SU-DHL-6 (cell line): Measurements from ENCODE around the gene PDLIM4.

Experiments
- H2AFZ ChIP-seq: fragments of 200-600 bp; sonication (generic); 2 replicates; pipeline ENCODE4 v1.6.1; 2014; ENCODE audit warnings: low read depth, mild to moderate bottlenecking, moderate library complexity, mixed read lengths, antibody characterized with exemption, low read length; ENCODE audit not compliant: severe bottlenecking
- H3F3A ChIP-seq: fragments of 200-600 bp; shearing (Covaris generic); 2 replicates; pipeline ENCODE4 v1.6.0; 2016; ENCODE audit warnings: antibody characterized with exemption, mild to moderate bottlenecking; ENCODE audit not compliant: insufficient read depth
- H3K27ac ChIP-seq: fragments of 200-600 bp; sonication (generic); 2 replicates; pipeline ENCODE4 v1.5.1; 2016; ENCODE audit warnings: low read depth, mild to moderate bottlenecking, low read length, moderate library complexity, mixed read lengths
- H3K27me3 ChIP-seq: fragments of 200-600 bp; sonication (generic), shearing (Covaris generic); 2 replicates; pipeline ENCODE4 v1.6.0; 2014; ENCODE audit warnings: mild to moderate bottlenecking, low read length
- H3K36me3 ChIP-seq: fragments of 200-600 bp; sonication (generic); 2 replicates; pipeline ENCODE4 v1.6.1; 2014; ENCODE audit warnings: mild to moderate bottlenecking, low read length, mixed read lengths
- H3K4me2 ChIP-seq: fragments of 300-600, 200-600 bp; shearing (Covaris generic), sonication (generic); 2 replicates; pipeline ENCODE4 v1.6.0; 2014; ENCODE audit warnings: low read length, low read depth, mild to moderate bottlenecking; ENCODE audit not compliant: poor library complexity, severe bottlenecking
- H3K4me3 ChIP-seq: fragments of 200-600 bp; sonication (generic); 2 replicates; pipeline ENCODE4 v1.5.1; 2014; ENCODE audit warnings: antibody characterized with exemption, low read length, mild to moderate bottlenecking, mixed read lengths; ENCODE audit not compliant: insufficient read depth, poor library complexity, severe bottlenecking
- H3K79me2 ChIP-seq: fragments of 200-600 bp; sonication (generic); 2 replicates; pipeline ENCODE4 v1.6.1; 2014; ENCODE audit warnings: mild to moderate bottlenecking, low read length, moderate library complexity; ENCODE audit not compliant: insufficient read depth
- H3K9ac ChIP-seq: fragments of 200-600 bp; sonication (generic); 2 replicates; pipeline ENCODE4 v1.7.0; 2014; ENCODE audit warnings: mild to moderate bottlenecking, low read length
- H3K9me2 ChIP-seq: fragments of 200-600 bp; sonication (generic); replicated peaks from 2 replicates; pipeline ENCODE4 v1.6.1; 2014; ENCODE audit warnings: low read length; ENCODE audit not compliant: insufficient read depth
- H3K9me3 ChIP-seq: fragments of 200-600 bp; sonication (generic); 2 replicates; pipeline ENCODE4 v1.6.1; 2014; ENCODE audit warnings: low read length, mixed read lengths; ENCODE audit not compliant: insufficient read depth
- H4K20me1 ChIP-seq: fragments of 200-600 bp; sonication (generic); 2 replicates; pipeline ENCODE4 v1.6.1; 2014; ENCODE audit warnings: low read depth, mild to moderate bottlenecking, antibody characterized with exemption, low read length, moderate library complexity, mixed read lengths
- CTCF ChIP-seq: fragments of 200-600 bp; sonication (generic); IDR thresholded peaks from one replicate; pipeline ENCODE4 v1.5.1; 2017; ENCODE audit warnings: antibody characterized with exemption, mild to moderate bottlenecking, low read length, moderate library complexity; ENCODE audit not compliant: insufficient read depth, poor library complexity, severe bottlenecking
- EZH2phosphoT487 ChIP-seq: fragments of 200-600 bp; sonication (generic), shearing (Covaris generic); conservative IDR thresholded peaks from 2 replicates; pipeline ENCODE4 v1.6.1; 2018; ENCODE audit warnings: mild to moderate bottlenecking, antibody characterized with exemption, low read length, moderate library complexity, mixed read lengths

Gene PDLIM4

GRCh38 chr5:132293992-132294727, 36.7 kb downstream of the PDLIM4 start, which contains the start of gene SLC22A4:
SLC22A4 (plus strand) TSS chr5:132294394; CDS start chr5:132294617, 223 bp downstream.
- H4K20me1 ChIP-seq: no peaks in the 10 kb centered on the region
- H3K27me3 ChIP-seq: no peaks in the 10 kb centered on the region
- H3K9me3 ChIP-seq: no peaks in the 10 kb centered on the region
- H3K4me2 ChIP-seq: peak within 1 kb of the TSS; percentile 69
- TF ChIP-seq EZH2phosphoT487: no peak
- TF ChIP-seq CTCF: no peak
- H3K79me2 ChIP-seq: no peaks in the 10 kb centered on the region
- no peaks in the 10 kb centered on the region for H3K36me3 ChIP-seq
- peak within 1 kb of the TSS; percentile 55 for H3K9ac ChIP-seq
- no peaks in the 10 kb centered on the region for H3F3A ChIP-seq
- H3K9me2 ChIP-seq: no peaks in the 10 kb centered on the region
- H3K27ac ChIP-seq: no peak within 1 kb of the TSS
- peak within 1 kb of the TSS; percentile 88 for H2AFZ ChIP-seq
- peak within 1 kb of the TSS; percentile 46 for H3K4me3 ChIP-seq

DNA sequence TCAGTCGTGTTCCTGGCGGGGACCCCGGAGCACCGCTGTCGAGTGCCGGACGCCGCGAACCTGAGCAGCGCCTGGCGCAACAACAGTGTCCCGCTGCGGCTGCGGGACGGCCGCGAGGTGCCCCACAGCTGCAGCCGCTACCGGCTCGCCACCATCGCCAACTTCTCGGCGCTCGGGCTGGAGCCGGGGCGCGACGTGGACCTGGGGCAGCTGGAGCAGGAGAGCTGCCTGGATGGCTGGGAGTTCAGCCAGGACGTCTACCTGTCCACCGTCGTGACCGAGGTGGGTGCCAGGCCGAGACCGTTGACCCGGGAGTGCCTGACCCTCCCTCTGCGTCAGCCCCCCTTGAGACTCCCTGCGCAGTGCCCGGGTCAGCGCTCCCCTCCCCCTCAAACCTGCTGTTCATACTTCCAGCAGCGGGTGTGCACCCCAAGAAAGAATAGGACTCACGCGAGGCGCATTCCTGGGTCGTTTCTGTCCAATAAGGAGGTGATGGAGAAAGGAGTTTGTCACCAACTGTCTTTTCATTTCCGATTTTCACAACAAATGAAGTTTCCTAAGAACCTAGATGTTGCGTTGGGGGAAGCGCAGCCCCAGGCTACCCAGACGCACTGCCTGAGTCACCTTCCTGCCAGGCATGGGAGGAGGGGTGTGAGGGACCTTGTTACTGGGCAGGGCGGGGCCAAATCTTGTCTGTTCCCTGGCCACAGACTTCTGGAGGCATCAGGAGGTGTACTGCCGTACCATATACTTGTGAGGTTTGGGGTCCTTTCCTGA, 37.4 kb downstream of the PDLIM4 start:
- Histone ChIP-seq H3K4me3 (peak overlapping the region; percentile 46), H4K20me1 (no peaks in the 10 kb centered on the region), H3K36me3 (no peaks in the 10 kb centered on the region), H3K79me2 (no peaks in the 10 kb centered on the region), H2AFZ (peak overlapping the region; percentile 88), H3K9me2 (no peaks in the 10 kb centered on the region), H3K9me3 (no peaks in the 10 kb centered on the region), H3K9ac (peak overlapping the region; percentile 55; the same call in 1 of the 2 replicates), H3K27ac (no peak overlapping the region), H3K4me2 (peak overlapping the region; percentile 69), H3F3A (no peaks in the 10 kb centered on the region), H3K27me3 (no peaks in the 10 kb centered on the region)
- no peak for TF ChIP-seq CTCF
- no peak for TF ChIP-seq EZH2phosphoT487

DNA sequence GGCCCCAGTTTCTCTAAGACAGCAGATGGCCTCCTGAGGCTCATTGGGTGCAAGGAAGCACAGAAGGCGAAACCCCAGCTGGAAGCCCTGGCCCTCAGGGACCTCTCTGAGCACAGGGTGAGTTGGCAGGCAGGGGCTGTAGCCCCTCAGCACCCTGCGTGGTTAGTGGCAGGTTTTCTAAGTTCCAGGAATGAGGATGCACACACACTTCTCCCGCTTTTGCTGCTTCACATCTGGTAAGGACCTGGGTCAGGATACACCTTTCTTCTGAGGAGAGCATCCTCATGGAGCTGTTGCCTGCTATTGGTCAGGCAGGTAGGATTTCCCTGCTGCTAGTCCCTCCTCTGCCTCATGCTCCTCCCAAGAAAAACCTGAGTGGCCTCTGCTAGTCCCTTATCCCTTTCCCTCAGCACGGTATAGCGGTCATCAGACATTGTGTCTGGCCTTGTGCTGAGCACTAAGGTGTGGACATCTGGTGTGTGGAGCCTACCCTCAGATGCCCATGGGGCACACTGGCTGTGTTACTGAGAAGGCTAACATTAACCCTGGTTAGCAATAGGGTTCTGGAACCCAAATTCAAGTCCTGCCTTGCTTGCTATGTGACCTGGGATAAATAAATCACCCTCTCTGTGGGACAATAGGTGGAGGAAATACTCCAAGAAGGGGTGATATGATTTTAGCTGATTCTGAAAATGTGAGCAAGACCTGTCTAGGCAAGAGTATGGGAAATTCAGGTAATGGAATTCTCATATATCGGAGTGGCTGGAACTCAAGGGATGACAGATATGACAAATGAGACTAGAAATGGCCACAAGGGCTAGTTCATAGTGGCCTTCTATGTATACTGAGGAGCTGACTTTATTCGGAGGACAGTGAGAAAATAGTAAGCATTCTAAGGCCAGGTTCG, 38.3 kb downstream of the PDLIM4 start:
- TF ChIP-seq EZH2phosphoT487: no peak
- no peak for TF ChIP-seq CTCF
- H2AFZ ChIP-seq: no peak overlapping the region
- H3F3A ChIP-seq: no peaks in the 10 kb centered on the region
- no peaks in the 10 kb centered on the region for H3K36me3 ChIP-seq
- H3K27me3 ChIP-seq: no peaks in the 10 kb centered on the region
- no peak overlapping the region for H3K4me2 ChIP-seq
- H3K79me2 ChIP-seq: no peaks in the 10 kb centered on the region
- H3K4me3 ChIP-seq: no peak overlapping the region
- H3K9me2 ChIP-seq: no peaks in the 10 kb centered on the region
- H3K9ac ChIP-seq: no peak overlapping the region
- no peaks in the 10 kb centered on the region for H4K20me1 ChIP-seq
- H3K9me3 ChIP-seq: no peaks in the 10 kb centered on the region
- H3K27ac ChIP-seq: no peak overlapping the region
